ENCODE data around the gene TMEM52B.

Gene TMEM52B

DNA sequence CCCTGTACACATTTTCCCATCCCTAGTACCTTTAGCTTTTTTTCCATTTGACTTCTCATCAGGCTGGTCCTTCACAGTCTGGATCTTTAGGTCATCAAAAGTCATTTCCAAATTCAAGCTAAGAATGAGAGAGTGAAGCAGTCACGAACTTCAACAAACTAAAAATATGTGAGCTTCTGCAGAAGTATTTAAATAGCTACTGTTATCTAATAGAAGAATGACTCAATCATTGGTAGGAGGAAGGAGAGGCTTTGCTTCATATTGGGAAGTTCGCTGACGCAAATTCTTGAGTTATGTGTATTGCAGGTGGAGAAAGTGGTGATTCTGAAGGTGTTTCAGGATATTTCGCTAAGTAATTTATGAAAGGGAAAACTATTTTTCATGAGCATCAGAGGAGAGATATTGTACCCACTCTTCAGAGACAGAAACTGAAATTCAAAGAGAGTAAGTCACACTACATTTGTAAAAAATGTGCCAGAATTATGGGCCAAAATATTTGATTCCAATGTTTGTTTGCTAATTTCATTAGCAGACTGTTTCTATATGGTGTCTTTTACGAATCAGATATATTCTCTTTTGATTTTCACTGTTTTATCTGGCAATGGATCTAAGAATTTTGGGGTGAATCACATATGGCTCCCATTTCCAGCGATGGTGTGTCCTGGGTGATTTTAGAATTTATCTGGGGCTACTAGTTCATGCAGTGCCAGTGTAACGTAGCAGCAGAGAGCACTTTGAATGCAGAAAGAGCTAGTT is 6.7 kb upstream of the TMEM52B start, which contains the start of gene OLR1:
Gene OLR1, minus strand, starts transcription at position 160 of the 756 bp plus-strand sequence. Its CDS starts 55 bp downstream, at position 105.
- Histone ChIP-seq H3K56ac (ENCODE audit: low read length) (no peak within 1 kb of the TSS), H2AK5ac (ENCODE audit: low read length) (no peak within 1 kb of the TSS), H3K36me3 (ENCODE audit: control insufficient read depth, insufficient read depth, low read length) (no peaks in the 10 kb centered on the region), H4K5ac (ENCODE audit: low read length) (no peak within 1 kb of the TSS), H3K4ac (ENCODE audit: low read depth, low read length) (no peak within 1 kb of the TSS), H3K27ac (ENCODE audit: low read depth, low read length) (no peak within 1 kb of the TSS), H3K4me1 (ENCODE audit: control insufficient read depth, low read depth, low read length) (peaks cover 7% of the 10 kb centered on the region), H4K8ac (ENCODE audit: low read depth, low read length) (no peak within 1 kb of the TSS), H3K4me2 (ENCODE audit: low read length) (no peak within 1 kb of the TSS), H3K23ac (ENCODE audit: low read length) (no peak within 1 kb of the TSS), H3K79me1 (ENCODE audit: low read length) (no peaks in the 10 kb centered on the region), H3K79me2 (ENCODE audit: control insufficient read depth, insufficient read depth, low read length) (no peaks in the 10 kb centered on the region), H3K4me3 (ENCODE audit: low read length) (no peak within 1 kb of the TSS), H2BK120ac (ENCODE audit: low read depth, low read length) (no peak within 1 kb of the TSS), H2BK5ac (ENCODE audit: low read length) (no peak within 1 kb of the TSS), H3K18ac (ENCODE audit: low read length) (no peak within 1 kb of the TSS), H3K27me3 (ENCODE audit: insufficient read depth, low read length, poor library complexity) (no peaks in the 10 kb centered on the region), H3K9ac (ENCODE audit: low read length) (no peak within 1 kb of the TSS), H2BK15ac (replicated peaks; ENCODE audit: low read depth) (peak within 1 kb of the TSS; percentile 74)
- no peak for DNase-seq
- WGBS (ENCODE audit: extremely low coverage, insufficient coverage, low lambda C conversion rate), result no CpG with 5 or more reads among the region's 7 CpGs

DNA sequence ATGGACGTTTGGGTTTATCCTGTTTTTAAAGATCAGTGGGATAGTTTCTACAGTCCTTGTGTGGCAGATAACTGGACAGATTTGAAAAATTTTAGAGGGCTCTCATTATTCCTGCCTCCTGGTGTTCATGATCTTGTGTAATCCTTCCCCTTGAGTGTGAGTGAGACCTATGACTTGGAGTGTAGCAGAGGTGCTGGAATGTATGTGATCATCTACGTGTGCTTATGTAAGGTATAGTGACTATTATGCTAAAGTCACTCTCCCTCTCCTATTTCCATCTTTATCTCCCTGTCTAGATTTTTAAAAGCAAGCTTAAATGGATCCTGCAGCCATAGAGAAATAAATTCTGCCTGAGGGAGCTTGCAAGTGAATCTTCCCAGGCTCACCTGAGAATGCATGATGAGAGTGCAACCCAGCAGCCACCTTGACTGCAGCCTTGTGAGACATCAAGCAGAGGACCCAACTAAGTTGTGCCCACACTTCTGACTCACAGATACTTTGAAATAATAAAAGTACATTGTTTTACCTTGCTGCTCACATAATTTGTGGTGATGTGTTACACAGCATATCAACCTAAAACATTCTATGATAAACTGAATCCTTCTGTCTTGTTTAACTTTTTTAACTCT is 3.7 kb upstream of the TMEM52B start:
- no peak overlapping the region for H3K4ac ChIP-seq (ENCODE audit: low read depth, low read length)
- no peaks in the 10 kb centered on the region for H3K79me1 ChIP-seq (ENCODE audit: low read length)
- no peaks in the 10 kb centered on the region for H3K36me3 ChIP-seq (ENCODE audit: control insufficient read depth, insufficient read depth, low read length)
- no peak overlapping the region for H3K9ac ChIP-seq (ENCODE audit: low read length)
- no peak overlapping the region for H3K56ac ChIP-seq (ENCODE audit: low read length)
- no peak overlapping the region for H2BK15ac ChIP-seq (replicated peaks; ENCODE audit: low read depth)
- no peak overlapping the region for H2BK120ac ChIP-seq (ENCODE audit: low read depth, low read length)
- no peak overlapping the region for H2BK5ac ChIP-seq (ENCODE audit: low read length)
- no peak overlapping the region for H3K18ac ChIP-seq (ENCODE audit: low read length)
- DNase-seq, result no peak
- no peaks in the 10 kb centered on the region for H3K79me2 ChIP-seq (ENCODE audit: control insufficient read depth, insufficient read depth, low read length)
- H3K4me3 ChIP-seq (ENCODE audit: low read length), result no peak overlapping the region
- H3K4me2 ChIP-seq (ENCODE audit: low read length), result no peak overlapping the region
- no peak overlapping the region for H4K5ac ChIP-seq (ENCODE audit: low read length)
- no peak overlapping the region for H3K27ac ChIP-seq (ENCODE audit: low read depth, low read length)
- H3K4me1 ChIP-seq (ENCODE audit: control insufficient read depth, low read depth, low read length), result peaks cover 13% of the 10 kb centered on the region
- H4K8ac ChIP-seq (ENCODE audit: low read depth, low read length), result no peak overlapping the region
- H3K23ac ChIP-seq (ENCODE audit: low read length), result no peak overlapping the region
- no peaks in the 10 kb centered on the region for H3K27me3 ChIP-seq (ENCODE audit: insufficient read depth, low read length, poor library complexity)
- H2AK5ac ChIP-seq (ENCODE audit: low read length), result no peak overlapping the region
- no CpG with 5 or more reads among the region's 2 CpGs for WGBS (ENCODE audit: extremely low coverage, insufficient coverage, low lambda C conversion rate)

DNA sequence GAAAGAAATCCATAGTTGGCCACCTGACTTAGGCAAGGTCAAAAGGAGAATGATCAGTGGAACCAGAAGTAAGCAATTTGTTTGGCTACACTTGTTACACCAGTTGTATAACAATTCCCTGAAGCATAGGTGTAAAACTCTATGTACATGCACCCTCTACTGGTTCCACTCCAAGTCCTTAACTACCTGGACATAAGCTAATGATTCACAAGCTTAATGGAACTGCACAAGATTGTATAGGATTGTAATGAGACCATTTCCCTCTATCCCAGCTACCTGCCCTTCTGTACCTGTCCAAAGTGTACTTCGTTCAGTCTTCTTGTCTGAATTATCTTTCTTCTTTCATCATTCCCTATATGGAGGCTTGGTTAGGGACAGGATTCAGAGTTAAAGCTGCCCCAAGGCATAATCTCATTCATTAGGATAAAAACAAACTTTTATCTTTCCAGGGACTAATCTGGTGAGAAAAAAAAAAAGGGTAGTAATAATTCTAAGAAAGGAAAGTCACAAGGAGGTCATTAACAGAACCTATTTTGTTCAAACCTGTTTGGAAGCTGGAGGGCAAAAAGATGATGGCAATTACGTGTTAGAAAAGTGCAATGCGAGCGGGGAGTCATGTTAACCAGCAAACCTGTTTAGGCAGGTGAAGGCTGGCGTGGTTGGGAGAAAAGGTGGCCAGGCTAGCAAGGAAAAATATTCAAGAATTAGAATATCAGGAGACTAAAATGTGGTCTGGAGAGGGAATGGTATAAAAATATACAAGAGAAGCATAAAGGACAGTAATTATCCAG is 2.8 kb upstream of the TMEM52B start:
- H3K79me1 ChIP-seq (ENCODE audit: low read length), result no peaks in the 10 kb centered on the region
- no peak overlapping the region for H3K4me2 ChIP-seq (ENCODE audit: low read length)
- H3K23ac ChIP-seq (ENCODE audit: low read length), result no peak overlapping the region
- H3K4me3 ChIP-seq (ENCODE audit: low read length), result no peak overlapping the region
- no peaks in the 10 kb centered on the region for H3K79me2 ChIP-seq (ENCODE audit: control insufficient read depth, insufficient read depth, low read length)
- no peak overlapping the region for H3K27ac ChIP-seq (ENCODE audit: low read depth, low read length)
- no peak overlapping the region for H3K18ac ChIP-seq (ENCODE audit: low read length)
- no peak for DNase-seq
- H2BK120ac ChIP-seq (ENCODE audit: low read depth, low read length), result no peak overlapping the region
- peak overlapping the region; percentile 36 for H3K4ac ChIP-seq (ENCODE audit: low read depth, low read length)
- H3K4me1 ChIP-seq (ENCODE audit: control insufficient read depth, low read depth, low read length), result peaks cover 13% of the 10 kb centered on the region
- H2BK5ac ChIP-seq (ENCODE audit: low read length), result no peak overlapping the region
- no peaks in the 10 kb centered on the region for H3K36me3 ChIP-seq (ENCODE audit: control insufficient read depth, insufficient read depth, low read length)
- peak overlapping the region; percentile 57 for H3K56ac ChIP-seq (ENCODE audit: low read length)
- no peak overlapping the region for H2BK15ac ChIP-seq (replicated peaks; ENCODE audit: low read depth)
- no peak overlapping the region for H2AK5ac ChIP-seq (ENCODE audit: low read length)
- no peaks in the 10 kb centered on the region for H3K27me3 ChIP-seq (ENCODE audit: insufficient read depth, low read length, poor library complexity)
- H4K5ac ChIP-seq (ENCODE audit: low read length), result no peak overlapping the region
- H3K9ac ChIP-seq (ENCODE audit: low read length), result no peak overlapping the region
- no peak overlapping the region for H4K8ac ChIP-seq (ENCODE audit: low read depth, low read length)
- no CpG with 5 or more reads among the region's 5 CpGs for WGBS (ENCODE audit: extremely low coverage, insufficient coverage, low lambda C conversion rate)

GRCh38 chr12:10179776-10180181 is 947 bp downstream of the TMEM52B start:
- no peak overlapping the region for H3K4me3 ChIP-seq (ENCODE audit: low read length)
- H2BK5ac ChIP-seq (ENCODE audit: low read length), result no peak overlapping the region
- no peak overlapping the region for H4K8ac ChIP-seq (ENCODE audit: low read depth, low read length)
- no CpG with 5 or more reads among the region's 5 CpGs for WGBS (ENCODE audit: extremely low coverage, insufficient coverage, low lambda C conversion rate)
- no peak overlapping the region for H3K4ac ChIP-seq (ENCODE audit: low read depth, low read length)
- peak overlapping the region; percentile 28 for H3K18ac ChIP-seq (ENCODE audit: low read length)
- peak; percentile 40 for DNase-seq
- H3K79me2 ChIP-seq (ENCODE audit: control insufficient read depth, insufficient read depth, low read length), result no peaks in the 10 kb centered on the region
- H2BK120ac ChIP-seq (ENCODE audit: low read depth, low read length), result no peak overlapping the region
- no peaks in the 10 kb centered on the region for H3K79me1 ChIP-seq (ENCODE audit: low read length)
- no peak overlapping the region for H3K23ac ChIP-seq (ENCODE audit: low read length)
- no peaks in the 10 kb centered on the region for H3K36me3 ChIP-seq (ENCODE audit: control insufficient read depth, insufficient read depth, low read length)
- H3K27ac ChIP-seq (ENCODE audit: low read depth, low read length), result no peak overlapping the region
- H3K4me1 ChIP-seq (ENCODE audit: control insufficient read depth, low read depth, low read length), result peaks cover 17% of the 10 kb centered on the region
- no peaks in the 10 kb centered on the region for H3K27me3 ChIP-seq (ENCODE audit: insufficient read depth, low read length, poor library complexity)
- H3K4me2 ChIP-seq (ENCODE audit: low read length), result no peak overlapping the region
- no peak overlapping the region for H2AK5ac ChIP-seq (ENCODE audit: low read length)
- H3K9ac ChIP-seq (ENCODE audit: low read length), result no peak overlapping the region
- H4K5ac ChIP-seq (ENCODE audit: low read length), result no peak overlapping the region
- no peak overlapping the region for H3K56ac ChIP-seq (ENCODE audit: low read length)
- H2BK15ac ChIP-seq (replicated peaks; ENCODE audit: low read depth), result no peak overlapping the region

DNA sequence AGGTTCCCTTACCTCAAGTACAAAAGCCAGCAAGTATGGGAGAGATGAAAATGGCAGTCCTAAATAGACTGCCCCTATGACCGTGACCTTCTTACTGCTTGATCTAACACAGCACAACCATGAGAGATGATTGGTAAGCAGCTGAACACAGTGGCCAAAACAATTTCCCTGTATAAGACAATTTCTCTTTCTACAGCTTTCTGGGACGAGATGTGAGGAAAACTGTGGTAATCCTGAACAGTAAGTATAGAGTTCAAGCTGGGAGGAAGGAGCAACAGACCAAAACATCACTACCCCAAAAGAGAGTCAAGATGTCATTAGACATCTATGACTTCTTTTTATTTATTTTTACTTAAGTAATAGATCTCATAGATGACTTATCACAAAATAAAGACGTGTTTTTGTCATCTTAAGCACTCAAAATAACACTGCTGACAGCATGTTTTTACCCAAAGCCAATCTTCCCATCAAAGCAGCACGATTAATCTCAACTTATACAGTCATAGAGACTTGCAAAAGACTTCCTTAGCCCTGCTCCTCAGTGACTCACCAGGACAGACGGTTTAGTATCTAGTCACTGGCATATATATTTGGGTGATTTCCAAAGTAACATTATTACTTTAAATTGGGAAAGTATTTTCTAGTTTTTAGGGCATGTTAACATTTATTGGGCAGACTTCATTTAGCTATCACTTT is 3.7 kb downstream of the TMEM52B start:
- Histone ChIP-seq H2BK5ac (ENCODE audit: low read length) (no peak overlapping the region), H3K9ac (ENCODE audit: low read length) (no peak overlapping the region), H3K18ac (ENCODE audit: low read length) (peak overlapping the region; percentile 39), H3K23ac (ENCODE audit: low read length) (no peak overlapping the region), H3K4me3 (ENCODE audit: low read length) (no peak overlapping the region), H2BK15ac (replicated peaks; ENCODE audit: low read depth) (no peak overlapping the region), H3K36me3 (ENCODE audit: control insufficient read depth, insufficient read depth, low read length) (no peaks in the 10 kb centered on the region), H4K8ac (ENCODE audit: low read depth, low read length) (no peak overlapping the region), H3K4me1 (ENCODE audit: control insufficient read depth, low read depth, low read length) (peaks cover 14% of the 10 kb centered on the region), H3K79me1 (ENCODE audit: low read length) (no peaks in the 10 kb centered on the region), H3K4ac (ENCODE audit: low read depth, low read length) (no peak overlapping the region), H3K4me2 (ENCODE audit: low read length) (no peak overlapping the region), H2AK5ac (ENCODE audit: low read length) (no peak overlapping the region), H2BK120ac (ENCODE audit: low read depth, low read length) (peak overlapping the region; percentile 28), H3K27me3 (ENCODE audit: insufficient read depth, low read length, poor library complexity) (no peaks in the 10 kb centered on the region), H3K27ac (ENCODE audit: low read depth, low read length) (no peak overlapping the region), H3K56ac (ENCODE audit: low read length) (no peak overlapping the region), H3K79me2 (ENCODE audit: control insufficient read depth, insufficient read depth, low read length) (no peaks in the 10 kb centered on the region), H4K5ac (ENCODE audit: low read length) (no peak overlapping the region)
- DNase-seq, result no peak
- WGBS (ENCODE audit: extremely low coverage, insufficient coverage, low lambda C conversion rate), result no CpG with 5 or more reads among the region's 5 CpGs

Measured in mesendoderm (in vitro differentiated cells).